Activated T-cell treated with anti-CD3 and anti-CD28 coated beads, Interleukin-2, amount 50 U/mL, for 48 hours (primary cell): ENCODE measurements around the gene SULT2B1.

Source experiments
- DNase-seq, 2 experiments: peaks; one replicate each; pipeline ENCODE4 v3.0.0-alpha.2; 2020

The SULT2B1 gene

GRCh38 chr19:48603850-48604249, 51.9 kb downstream of the SULT2B1 start:
- DNase-seq: no peak

GRCh38 chr19:48606463-48607358, 54.7 kb downstream of the SULT2B1 start, which contains the start of gene SPACA4:
Gene SPACA4, plus strand, starts transcription at chr19:48606742. Its CDS starts 237 bp downstream, at chr19:48606979.
- no peak for DNase-seq

- no peak for DNase-seq
Observed at GRCh38 chr19:48607359-48607755, 55.4 kb downstream of the SULT2B1 start.

GRCh38 chr19:48608798-48609263, 56.9 kb downstream of the SULT2B1 start:
- peak; percentile 65 to 75 for DNase-seq

DNA sequence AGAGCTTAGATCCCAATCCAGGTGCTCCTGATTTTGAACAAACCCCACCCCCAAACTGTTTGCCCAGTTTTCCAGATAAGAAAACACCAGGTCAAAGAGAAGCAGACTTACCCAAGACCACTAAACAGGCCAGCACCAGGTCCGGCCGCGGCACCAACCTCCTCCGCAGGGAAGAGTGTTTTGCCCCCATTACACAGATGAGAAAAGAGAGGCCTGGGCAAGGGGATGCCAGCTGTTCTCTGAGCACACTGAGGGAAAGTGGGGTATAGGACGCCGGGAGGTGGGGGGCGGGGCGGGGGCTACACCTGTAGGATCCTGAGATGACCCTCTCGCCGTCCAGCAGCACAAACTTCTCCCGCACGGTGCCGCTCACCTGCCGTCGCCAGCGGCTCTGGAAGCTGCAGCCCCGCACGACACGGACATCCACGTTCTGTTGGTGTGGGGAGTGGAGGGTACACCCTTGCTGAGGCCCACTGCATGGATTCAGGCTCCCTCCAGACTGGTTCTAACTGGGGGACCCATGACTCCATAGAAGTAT, 57.7 kb downstream of the SULT2B1 start:
- DNase-seq: no peak

GRCh38 chr19:48611872-48612271, 59.9 kb downstream of the SULT2B1 start:
- DNase-seq: no peak

DNA sequence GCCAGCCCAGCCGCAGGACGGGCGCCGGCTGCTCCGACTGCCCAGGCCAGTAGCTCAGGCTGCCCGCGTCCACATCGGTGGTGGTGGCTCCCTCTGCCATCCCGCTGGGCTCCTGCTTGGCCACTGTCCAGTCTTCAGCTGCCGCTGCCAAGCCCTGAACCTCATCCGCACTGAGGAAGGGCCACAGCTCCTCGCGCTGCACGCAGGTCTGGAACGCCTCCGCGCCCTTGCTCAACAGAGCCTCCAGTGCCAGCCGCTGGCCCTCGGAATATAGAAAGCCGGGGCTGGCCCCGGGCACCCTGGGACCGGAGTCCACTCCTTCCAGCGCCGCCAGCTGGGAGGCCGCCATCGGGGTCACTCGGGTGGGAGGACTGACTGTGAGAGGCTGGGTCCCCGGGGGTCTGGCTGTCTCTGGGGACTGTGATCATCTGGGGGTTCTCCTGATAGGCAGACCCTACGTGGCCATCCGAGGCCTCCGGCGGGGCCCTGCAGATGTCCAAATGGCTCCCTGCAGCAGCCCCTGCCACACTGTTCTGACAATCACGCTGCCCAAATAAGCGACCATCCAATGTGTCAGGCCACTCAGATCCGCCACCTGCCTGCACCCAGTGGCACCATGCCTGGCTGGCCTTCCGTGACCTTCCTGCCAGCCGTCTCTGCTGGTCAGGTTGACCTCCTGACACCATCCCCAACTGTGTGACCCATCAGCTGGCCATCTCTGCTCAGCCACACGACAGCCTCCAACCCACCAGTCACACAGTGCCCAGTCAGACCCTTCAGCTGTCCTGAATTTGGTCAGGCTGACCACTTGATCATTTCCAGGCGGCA, 61.3 kb downstream of the SULT2B1 start:
- DNase-seq: no peak

GRCh38 chr19:48613852-48614435, 62.0 kb downstream of the SULT2B1 start:
- DNase-seq: peak; percentile 59 to 64

GRCh38 chr19:48614436-48615230, 62.7 kb downstream of the SULT2B1 start, which contains the start of gene FAM83E:
Gene FAM83E, minus strand, starts transcription at chr19:48615076. Its CDS starts 1,704 bp downstream, at chr19:48613372.
- DNase-seq: peak; percentile 64 to 65

DNA sequence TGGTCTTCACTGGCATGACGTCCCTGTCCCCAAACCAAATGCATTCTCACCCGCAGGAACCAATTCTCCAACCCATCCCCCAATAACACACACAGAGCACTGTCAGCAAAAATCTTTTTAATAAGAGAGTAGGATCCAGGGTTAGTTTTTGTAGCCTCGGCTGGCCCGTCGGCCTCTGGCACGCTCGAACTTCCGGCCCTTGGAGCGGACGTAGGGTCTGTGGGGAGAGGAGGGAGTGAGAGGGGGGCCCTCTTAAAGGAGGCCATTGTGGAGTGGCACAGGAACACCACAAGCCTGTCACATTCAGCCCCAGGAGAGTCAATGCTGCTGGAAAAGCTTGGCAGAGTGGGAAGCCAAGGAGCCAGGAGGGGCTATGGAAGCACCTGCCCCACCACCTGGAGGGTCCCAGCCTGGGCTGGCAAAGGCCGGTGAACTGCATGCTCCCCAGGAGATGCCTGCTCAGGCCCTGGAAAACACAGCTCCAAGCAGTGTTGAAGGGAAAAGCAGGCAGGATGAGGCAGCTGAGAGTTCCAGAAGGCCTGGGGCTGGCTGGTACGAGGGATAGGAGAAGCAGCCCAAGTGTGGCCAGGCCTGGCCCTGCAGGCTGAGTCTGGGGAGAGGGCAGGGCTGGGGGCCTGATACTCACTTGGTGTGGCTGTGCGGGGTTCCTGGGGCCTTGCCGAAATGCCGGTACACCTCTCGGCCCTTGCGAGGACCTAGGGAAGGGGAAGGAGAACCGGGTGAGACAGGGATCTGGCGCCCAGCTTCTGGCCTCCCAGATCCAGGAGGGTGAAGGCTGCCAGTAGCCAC, 63.5 kb downstream of the SULT2B1 start:
- no peak for DNase-seq

DNA sequence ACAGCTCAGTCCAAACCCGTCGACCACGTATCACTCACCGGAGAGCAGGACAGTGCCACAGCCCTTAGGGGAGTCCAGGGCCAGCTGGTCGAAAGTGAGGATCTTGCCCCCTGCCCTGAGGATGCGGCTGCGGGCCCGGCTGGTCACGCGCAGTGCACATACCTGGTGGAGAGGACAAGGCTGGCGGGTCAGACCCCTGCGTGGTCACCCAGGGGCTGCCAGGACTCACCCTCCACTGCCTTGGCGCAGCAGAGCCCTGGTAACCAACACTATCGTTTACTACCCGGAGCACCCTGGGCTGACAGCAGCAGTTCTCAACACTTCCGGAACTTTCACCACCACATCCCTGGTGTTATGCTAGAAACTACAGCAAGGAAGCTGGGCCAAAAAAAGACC, 64.1 kb downstream of the SULT2B1 start:
- no peak for DNase-seq

GRCh38 chr19:48616491-48617056, 64.6 kb downstream of the SULT2B1 start:
- DNase-seq: no peak

- DNase-seq: no peak
Observed at GRCh38 chr19:48617146-48617937, 65.4 kb downstream of the SULT2B1 start.

DNA sequence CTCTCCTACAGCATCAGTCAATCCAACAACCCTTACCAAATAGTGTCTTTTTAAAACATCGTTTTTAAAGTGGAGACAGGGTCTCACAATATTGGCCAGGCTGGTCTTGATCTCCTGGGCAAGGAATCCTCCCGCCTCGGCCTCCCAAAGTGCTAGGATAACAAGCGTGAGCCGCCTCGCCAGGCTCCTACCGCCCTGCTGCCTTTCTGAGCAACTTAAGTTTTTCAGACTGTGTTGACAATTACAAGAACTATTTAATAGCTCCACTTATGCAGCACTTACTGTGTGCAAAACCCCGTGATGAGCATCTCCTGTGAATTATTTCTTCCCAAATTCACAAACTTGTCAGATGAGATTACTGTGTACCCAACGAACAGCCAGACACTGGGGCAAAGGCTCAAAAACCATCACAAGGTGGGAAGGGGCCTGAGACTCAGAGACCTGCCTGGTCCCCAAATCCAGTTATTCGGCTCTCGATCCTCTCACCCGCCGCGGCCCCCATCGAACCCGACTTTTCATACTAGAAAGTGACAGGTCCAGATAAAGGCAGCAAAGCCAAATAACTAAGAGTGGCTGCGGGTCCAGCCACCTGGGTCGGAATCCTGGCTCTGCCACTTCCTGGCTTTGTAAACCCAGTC, 66.4 kb downstream of the SULT2B1 start:
- no peak for DNase-seq

DNA sequence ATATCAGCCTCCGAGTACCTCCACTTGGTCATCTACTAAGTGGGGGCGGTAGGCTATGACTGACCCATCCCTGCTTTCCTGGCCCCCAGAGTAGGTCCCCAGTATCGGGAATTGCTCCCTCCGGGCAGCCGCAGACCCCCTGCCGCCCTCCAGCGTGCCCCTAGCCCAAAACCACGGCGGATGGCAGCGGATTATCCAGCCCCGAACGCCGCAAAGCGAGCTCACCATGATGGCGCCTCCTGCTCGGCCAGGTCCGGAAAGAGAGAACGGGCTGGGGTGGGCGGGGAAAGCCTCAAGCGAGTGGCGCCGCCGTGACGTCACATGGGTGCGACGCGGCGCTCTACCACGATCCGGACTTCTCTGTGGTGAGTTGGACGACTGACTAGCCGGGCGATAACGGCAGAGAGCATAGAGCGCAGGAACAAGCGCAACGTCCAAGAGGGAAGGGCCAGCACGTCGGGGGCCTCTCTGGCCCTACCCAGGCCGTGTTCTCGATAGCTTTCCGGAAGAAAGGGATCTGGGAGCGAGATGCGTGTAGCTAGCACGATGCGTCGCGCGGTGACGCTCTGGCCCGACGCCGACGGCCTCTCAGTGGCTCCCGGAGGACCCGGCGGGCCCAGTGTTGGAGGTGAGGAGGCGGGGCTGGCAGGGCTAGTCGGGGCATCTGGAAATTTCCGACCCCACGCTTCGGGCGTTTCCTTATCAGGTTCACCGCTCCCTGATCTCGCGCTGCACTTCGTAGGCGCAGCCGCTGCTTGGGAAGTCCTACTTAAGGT, 67.1 kb downstream of the SULT2B1 start, which contains the start of the genes RPL18 and SPHK2:
Gene RPL18, minus strand, starts transcription at position 263 of the 776 bp plus-strand sequence. Its CDS starts 35 bp downstream, at position 228.
Gene SPHK2, plus strand, starts transcription at position 591 of the 776 bp plus-strand sequence. CDS start 1,009 bp downstream, outside the sequence.
- DNase-seq: peak; percentile 96 to 97

- no peak for DNase-seq
Observed at GRCh38 chr19:48619692-48620585, 68.0 kb downstream of the SULT2B1 start.

GRCh38 chr19:48623556-48624066, 71.6 kb downstream of the SULT2B1 start:
- DNase-seq: no peak
